Cardiac muscle cell (in vitro differentiated cells and primary cell): ENCODE measurements around the gene MUCL1. TPM values are rescaled to one million over a fixed set of nuclear protein-coding genes. Genes with fewer than 3 reads are reported as not detected.
"Not testable (repeated sequence)": the region's sequence is repeated elsewhere in the genome, so short reads cannot be mapped to it uniquely, and the experiment has no call there.

Experiments used
- DNase-seq, 2 donors: peaks; one replicate each; pipeline versions ENCODE4 v3.0.0 to v3.0.0-alpha.2; 2010 to 2017; ENCODE audit warnings: low read depth in 1 of 2, low spot score in 1 of 2
- H3K27ac ChIP-seq: fragments of 200-600 bp; sonication (generic); 2 replicates; pipeline ENCODE4 v1.5.1; 2016
- H3K27me3 ChIP-seq: fragments of 200-600 bp; sonication (generic); 2 replicates; pipeline ENCODE4 v1.6.0; 2016; ENCODE audit warnings: control low read depth
- H3K36me3 ChIP-seq: fragments of 200-600 bp; sonication (generic); 2 replicates; pipeline ENCODE4 v1.5.1; 2016; ENCODE audit warnings: control low read depth
- H3K4me1 ChIP-seq: fragments of 200-600 bp; sonication (generic); 2 replicates; pipeline ENCODE4 v1.8.1; 2017; ENCODE audit warnings: low read depth, mild to moderate bottlenecking, mixed run types
- H3K4me3 ChIP-seq: fragments of 200-600 bp; sonication (generic); 2 replicates; pipeline ENCODE4 v1.5.1; 2016; ENCODE audit warnings: mild to moderate bottlenecking
- H3K9me3 ChIP-seq: fragments of 200-600 bp; sonication (generic); 2 replicates; pipeline ENCODE4 v1.5.1; 2017; ENCODE audit warnings: low read depth, mild to moderate bottlenecking, control low read depth
- polyA plus RNA-seq: library from polyadenylated mRNA; unstranded; fragments of >200 nt; fragmentation: Nextera tagmentation; extraction: Ambion mirVana; gene quantifications from 2 replicates; pipeline ENCODE4 v1.2.1, GENCODE V29; 2016
- total RNA-seq: library from RNA; depleted of rRNA; stranded (reverse); fragments of >200 nt; gene quantifications from 2 replicates; pipeline ENCODE4 v1.2.3, GENCODE V29; 2016
- TF ChIP-seq, protein P1 (sequence below): IDR thresholded peaks from 2 replicates; pipeline ENCODE4 v1.5.1; 2012; ENCODE audit warnings: low read depth, mild to moderate bottlenecking, low read length

Gene MUCL1
- total and polyA plus RNA-seq, 2 experiments from 2014 or later, result not detected

- Histone ChIP-seq H3K36me3 (no peaks in the 10 kb centered on the region), H3K27me3 (no peaks in the 10 kb centered on the region), H3K27ac (no peak overlapping the region), H3K4me3 (no peak overlapping the region), H3K4me1 (no peaks in the 10 kb centered on the region), H3K9me3 (no peaks in the 10 kb centered on the region)
- no peak for DNase-seq
- TF ChIP-seq, protein P1, sequence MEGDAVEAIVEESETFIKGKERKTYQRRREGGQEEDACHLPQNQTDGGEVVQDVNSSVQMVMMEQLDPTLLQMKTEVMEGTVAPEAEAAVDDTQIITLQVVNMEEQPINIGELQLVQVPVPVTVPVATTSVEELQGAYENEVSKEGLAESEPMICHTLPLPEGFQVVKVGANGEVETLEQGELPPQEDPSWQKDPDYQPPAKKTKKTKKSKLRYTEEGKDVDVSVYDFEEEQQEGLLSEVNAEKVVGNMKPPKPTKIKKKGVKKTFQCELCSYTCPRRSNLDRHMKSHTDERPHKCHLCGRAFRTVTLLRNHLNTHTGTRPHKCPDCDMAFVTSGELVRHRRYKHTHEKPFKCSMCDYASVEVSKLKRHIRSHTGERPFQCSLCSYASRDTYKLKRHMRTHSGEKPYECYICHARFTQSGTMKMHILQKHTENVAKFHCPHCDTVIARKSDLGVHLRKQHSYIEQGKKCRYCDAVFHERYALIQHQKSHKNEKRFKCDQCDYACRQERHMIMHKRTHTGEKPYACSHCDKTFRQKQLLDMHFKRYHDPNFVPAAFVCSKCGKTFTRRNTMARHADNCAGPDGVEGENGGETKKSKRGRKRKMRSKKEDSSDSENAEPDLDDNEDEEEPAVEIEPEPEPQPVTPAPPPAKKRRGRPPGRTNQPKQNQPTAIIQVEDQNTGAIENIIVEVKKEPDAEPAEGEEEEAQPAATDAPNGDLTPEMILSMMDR, result no peak
Observed at GRCh38 chr12:54870617-54871016, 16.3 kb downstream of the MUCL1 start.

GRCh38 chr12:54879150-54879549 is 24.8 kb downstream of the MUCL1 start:
- no peak for DNase-seq
- Histone ChIP-seq H3K4me1 (no peaks in the 10 kb centered on the region), H3K36me3 (no peaks in the 10 kb centered on the region), H3K4me3 (no peak overlapping the region), H3K27me3 (no peaks in the 10 kb centered on the region), H3K27ac (no peak overlapping the region), H3K9me3 (no peaks in the 10 kb centered on the region)
- TF ChIP-seq, protein P1, result no peak

DNA sequence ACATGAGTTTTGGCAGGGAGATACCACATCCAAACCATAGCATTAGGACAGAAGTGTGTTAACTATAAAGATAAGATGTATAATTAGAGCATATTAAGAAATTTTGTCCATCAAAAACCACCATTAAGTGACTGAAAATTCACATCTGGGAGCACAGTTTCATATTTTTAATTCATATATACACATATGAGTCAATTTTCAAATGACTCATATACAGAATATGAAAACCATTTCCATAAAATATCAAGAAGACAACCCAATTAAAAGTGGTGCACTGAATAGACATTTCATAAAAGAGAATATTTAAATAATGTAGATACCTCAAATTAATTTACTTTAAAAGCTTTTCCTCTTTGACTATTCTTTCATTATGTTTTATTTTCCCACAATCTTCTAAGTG is 25.3 kb downstream of the MUCL1 start:
- Histone ChIP-seq H3K9me3 (no peaks in the 10 kb centered on the region), H3K4me1 (no peaks in the 10 kb centered on the region), H3K4me3 (no peak overlapping the region), H3K36me3 (no peaks in the 10 kb centered on the region), H3K27ac (no peak overlapping the region), H3K27me3 (no peaks in the 10 kb centered on the region)
- DNase-seq, result no peak
- TF ChIP-seq, protein P1, result no peak

- no peaks in the 10 kb centered on the region for H3K36me3 ChIP-seq
Observed at GRCh38 chr12:54882079-54882478, 27.8 kb downstream of the MUCL1 start.

GRCh38 chr12:54882597-54882996 is 28.3 kb downstream of the MUCL1 start:
- not testable (repeated sequence) for H3K36me3 ChIP-seq, H3K4me1 ChIP-seq, H3K4me3 ChIP-seq, H3K9me3 ChIP-seq, H3K27me3 ChIP-seq, DNase-seq, H3K27ac ChIP-seq

More at GRCh38 chr12:54882079-54882478, 27.8 kb downstream of the MUCL1 start:
- H3K4me1 ChIP-seq, result no peaks in the 10 kb centered on the region
- no peaks in the 10 kb centered on the region for H3K9me3 ChIP-seq
- H3K27me3 ChIP-seq, result no peaks in the 10 kb centered on the region
- H3K4me3 ChIP-seq, result no peak overlapping the region
- TF ChIP-seq, protein P1, result no peak
- DNase-seq, result no peak
- no peak overlapping the region for H3K27ac ChIP-seq

DNA sequence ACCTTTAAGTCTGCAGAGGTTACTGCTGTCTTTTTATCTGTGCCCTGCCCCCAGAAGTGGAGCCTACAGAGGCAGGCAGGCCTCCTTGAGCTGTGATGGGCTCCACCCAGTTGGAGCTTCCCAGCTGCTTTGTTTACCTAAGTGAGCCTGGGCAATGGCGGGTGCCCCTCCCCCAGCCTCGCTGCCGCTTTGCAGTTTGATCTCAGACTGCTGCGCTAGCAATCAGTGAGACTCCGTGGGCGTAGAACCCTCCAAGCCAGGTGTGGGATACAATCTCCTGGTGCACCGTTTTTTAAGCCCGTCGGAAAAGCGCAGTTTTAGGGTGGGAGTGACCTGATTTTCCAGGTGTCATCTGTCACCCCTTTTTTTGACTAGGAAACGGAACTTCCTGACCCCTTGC is 34.1 kb downstream of the MUCL1 start:
- H3K36me3 ChIP-seq, H3K9me3 ChIP-seq, H3K27ac ChIP-seq, H3K4me3 ChIP-seq, H3K27me3 ChIP-seq, H3K4me1 ChIP-seq, DNase-seq: not testable (repeated sequence)

DNA sequence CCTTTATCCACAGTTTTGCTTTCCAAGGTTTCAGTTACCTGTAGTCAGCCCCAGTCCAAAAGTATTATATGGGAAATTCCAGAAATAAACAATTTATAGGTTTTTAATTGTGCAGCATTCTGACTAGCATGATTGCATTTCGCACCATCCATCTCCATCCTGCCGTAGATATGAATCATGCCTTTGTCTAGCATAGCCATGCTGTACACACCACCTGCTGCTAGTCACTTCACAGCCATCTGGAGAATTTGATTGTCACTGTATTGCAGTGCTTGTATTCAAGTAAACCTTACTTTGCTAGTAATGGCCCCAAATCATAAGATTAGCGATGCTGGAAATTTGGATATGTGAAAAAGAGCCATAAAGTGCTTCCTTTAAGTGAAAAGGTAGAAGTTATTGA is 36.0 kb downstream of the MUCL1 start:
- Histone ChIP-seq H3K27me3 (no peaks in the 10 kb centered on the region), H3K9me3 (no peaks in the 10 kb centered on the region), H3K36me3 (no peaks in the 10 kb centered on the region), H3K4me3 (no peak overlapping the region), H3K27ac (no peak overlapping the region), H3K4me1 (no peaks in the 10 kb centered on the region)
- no peak for DNase-seq
- TF ChIP-seq, protein P1, result no peak
